DND-41 (cell line): Measurements from ENCODE around the gene ZNF790.
A peak's percentile ranks its signal among the peaks of the same experiment; 100 is the strongest.

Experiments used
- ATAC-seq: fragments of 200-7000 bp; cut with Tn5 transposase; 3 replicates; pipeline ENCODE4 v1.9.1; 2021; ENCODE audit warnings: low read depth; ENCODE audit not compliant: insufficient read depth
- DNase-seq: peaks from one replicate; pipeline ENCODE4 v3.0.0-alpha.2; 2020
- H2AFZ ChIP-seq: 2 replicates; pipeline ENCODE4 v1.6.0; 2012; ENCODE audit warnings: low read depth, low read length
- H3K27ac ChIP-seq: 2 replicates; pipeline ENCODE4 v1.5.1; 2012; ENCODE audit warnings: low read length, inconsistent platforms
- H3K27me3 ChIP-seq: fragments of 200-600 bp; sonication (generic); 2 replicates; pipeline ENCODE4 v1.6.0; 2012; ENCODE audit warnings: low read length, mild to moderate bottlenecking, inconsistent platforms; ENCODE audit not compliant: insufficient read depth, poor library complexity
- H3K36me3 ChIP-seq: 2 replicates; pipeline ENCODE4 v1.5.1; 2012; ENCODE audit warnings: low read length, inconsistent platforms; ENCODE audit not compliant: insufficient read depth
- H3K4me1 ChIP-seq: 2 replicates; pipeline ENCODE4 v1.5.1; 2012; ENCODE audit warnings: mild to moderate bottlenecking, low read length; ENCODE audit not compliant: insufficient read depth
- H3K4me2 ChIP-seq: 2 replicates; pipeline ENCODE4 v1.6.0; 2012; ENCODE audit warnings: mild to moderate bottlenecking, moderate library complexity, low read length, inconsistent platforms; ENCODE audit not compliant: insufficient read depth
- H3K4me3 ChIP-seq, 2 experiments: fragments of 200-600 bp in 1 of 2; shearing (Covaris generic) in 1 of 2; 2 replicates each; pipeline ENCODE4 v1.5.1; 2012 to 2016; ENCODE audit warnings: inconsistent platforms in 2 of 2, low read length in 2 of 2, mild to moderate bottlenecking in 2 of 2, low read depth in 1 of 2, moderate library complexity in 1 of 2
- H3K79me2 ChIP-seq: 2 replicates; pipeline ENCODE4 v1.6.0; 2012; ENCODE audit warnings: low read length, inconsistent platforms; ENCODE audit not compliant: insufficient read depth
- H3K9ac ChIP-seq: 2 replicates; pipeline ENCODE4 v1.6.0; 2012; ENCODE audit warnings: low read depth, mild to moderate bottlenecking, inconsistent platforms, low read length, moderate library complexity
- H3K9me3 ChIP-seq: 2 replicates; pipeline ENCODE4 v1.5.1; 2012; ENCODE audit warnings: low read length, moderate library complexity, mild to moderate bottlenecking, inconsistent platforms; ENCODE audit not compliant: insufficient read depth, severe bottlenecking
- H4K20me1 ChIP-seq: 2 replicates; pipeline ENCODE4 v1.6.0; 2012; ENCODE audit warnings: low read length; ENCODE audit not compliant: insufficient read depth
- CTCF ChIP-seq: IDR thresholded peaks from 2 replicates; pipeline ENCODE4 v1.5.1; 2012; ENCODE audit warnings: borderline replicate concordance, low read length, moderate library complexity, mild to moderate bottlenecking; ENCODE audit not compliant: poor library complexity, severe bottlenecking; ENCODE audit errors: extremely low read depth
- EZH2 ChIP-seq: IDR thresholded peaks from 3 replicates; pipeline ENCODE4 v1.6.1; 2012; ENCODE audit warnings: borderline replicate concordance, low read depth, mild to moderate bottlenecking, moderate library complexity, low read length, inconsistent platforms; ENCODE audit not compliant: severe bottlenecking

The ZNF790 gene

GRCh38 chr19:36773223-36773579, 65.0 kb downstream of the ZNF790 start:
- peak overlapping the region; percentile 84 for H3K27ac ChIP-seq
- peaks cover 22% of the 10 kb centered on the region for H3K4me1 ChIP-seq
- no peak; the same call in 2 of the 3 replicates for ATAC-seq
- H3K4me3 ChIP-seq, result peak overlapping the region; percentile 42 to 78
- H4K20me1 ChIP-seq, result no peaks in the 10 kb centered on the region
- no peak for DNase-seq
- H3K27me3 ChIP-seq, result no peaks in the 10 kb centered on the region
- peaks cover 58% of the 10 kb centered on the region for H3K79me2 ChIP-seq
- peaks cover 43% of the 10 kb centered on the region for H3K36me3 ChIP-seq
- H3K4me2 ChIP-seq, result peak overlapping the region; percentile 86
- no peak for TF ChIP-seq EZH2
- no peak for TF ChIP-seq CTCF
- peak overlapping the region; percentile 68 for H3K9ac ChIP-seq
- peaks cover 33% of the 10 kb centered on the region for H3K9me3 ChIP-seq
- H2AFZ ChIP-seq, result peak overlapping the region; percentile 93

GRCh38 chr19:36772311-36773222, 65.6 kb downstream of the ZNF790 start, which contains the start of gene ZNF850:
Gene ZNF850, minus strand, starts transcription at chr19:36772807. Its CDS starts 10,201 bp downstream, at chr19:36762606.
- peak within 1 kb of the TSS; percentile 93 for H2AFZ ChIP-seq
- no peaks in the 10 kb centered on the region for H4K20me1 ChIP-seq
- peak within 1 kb of the TSS; percentile 86 for H3K4me2 ChIP-seq
- no peaks in the 10 kb centered on the region for H3K27me3 ChIP-seq
- H3K9me3 ChIP-seq, result peaks cover 33% of the 10 kb centered on the region
- DNase-seq, result peak; percentile 95
- peak within 1 kb of the TSS; percentile 68 for H3K9ac ChIP-seq
- TF ChIP-seq CTCF (no peak), EZH2 (no peak)
- H3K36me3 ChIP-seq, result peaks cover 47% of the 10 kb centered on the region
- H3K27ac ChIP-seq, result peak within 1 kb of the TSS; percentile 84
- H3K4me3 ChIP-seq, result peak within 1 kb of the TSS; percentile 42 to 78
- H3K79me2 ChIP-seq, result peaks cover 64% of the 10 kb centered on the region
- H3K4me1 ChIP-seq, result peaks cover 22% of the 10 kb centered on the region
- ATAC-seq, result peak; percentile 90

- Histone ChIP-seq H2AFZ (peak overlapping the region; percentile 93), H3K27ac (peak overlapping the region; percentile 84), H3K4me1 (peaks cover 22% of the 10 kb centered on the region), H3K36me3 (peaks cover 51% of the 10 kb centered on the region), H3K27me3 (no peaks in the 10 kb centered on the region), H3K4me2 (peak overlapping the region; percentile 86), H3K9me3 (peaks cover 37% of the 10 kb centered on the region), H3K79me2 (peaks cover 74% of the 10 kb centered on the region), H3K9ac (peak overlapping the region; percentile 68), H4K20me1 (no peaks in the 10 kb centered on the region), H3K4me3 (peak overlapping the region; percentile 42 to 78)
- peak; percentile 78 for DNase-seq
- TF ChIP-seq EZH2 (no peak), CTCF (peak; percentile 0)
- peak; percentile 31; the same call in 1 of the 3 replicates for ATAC-seq
These were observed 66.6 kb downstream of the ZNF790 start for GRCh38 chr19:36771261-36772231.
